SK-N-SH (cell line): ENCODE data around the gene GABRR1. TPM values are rescaled to one million over a fixed set of nuclear protein-coding genes. Genes with fewer than 3 reads are reported as not detected.

Experiments used
- CTCF ChIA-PET: fragments of 300-600, 350-600 bp; formaldehyde crosslinking; extraction: SDS; loops from one replicate; lab custom pipeline; 2021; lab: Yijun Ruan, JAX
- POLR2A ChIA-PET: fragments of 350-600 bp; sonication (Branson Sonifier 250); formaldehyde crosslinking; extraction: SDS; loops from one replicate; lab custom pipeline; 2020; ENCODE audit warnings: antibody characterized with exemption, inconsistent platforms; lab: Yijun Ruan, JAX
- DNase-seq: peaks from one replicate; pipeline ENCODE4 v3.0.0; 2012
- H2AFZ ChIP-seq: fragments of 200-600 bp; sonication (generic); 2 replicates; pipeline ENCODE4 v1.8.1; 2016; ENCODE audit warnings: antibody characterized with exemption, mild to moderate bottlenecking, low read depth
- H3F3A ChIP-seq: fragments of 200-600 bp; sonication (generic); replicated peaks from 2 replicates; pipeline ENCODE3; 2016; ENCODE audit warnings: antibody characterized with exemption, mild to moderate bottlenecking; ENCODE audit not compliant: insufficient read depth
- H3K27ac ChIP-seq, 2 experiments: fragments of 200-500 bp in 1 of 2; fragments of 200-600 bp in 1 of 2; sonication (Bioruptor generic) in 1 of 2; sonication (generic), shearing (Covaris generic) in 1 of 2; 2 replicates each; pipeline versions ENCODE4 v1.5.1 to v1.6.1; 2014 to 2016; ENCODE audit warnings: low read depth in 2 of 2, inconsistent platforms in 1 of 2, low read length in 1 of 2, mild to moderate bottlenecking in 1 of 2, mixed read lengths in 1 of 2
- H3K27me3 ChIP-seq: fragments of 200-600 bp; sonication (generic), shearing (Covaris generic); 2 replicates; pipeline ENCODE4 v1.6.1; 2016; ENCODE audit warnings: mixed run types; ENCODE audit not compliant: insufficient read depth
- H3K36me3 ChIP-seq, 2 experiments: fragments of 200-500 bp in 1 of 2; fragments of 200-600 bp in 1 of 2; sonication (Bioruptor generic) in 1 of 2; sonication (generic) in 1 of 2; replicated peaks in 1 of 2; 2 replicates each; pipeline versions ENCODE3 to v1.5.1; 2014 to 2016; ENCODE audit warnings: low read length in 1 of 2, mild to moderate bottlenecking in 1 of 2; ENCODE audit not compliant: insufficient read depth in 2 of 2, control insufficient read depth in 1 of 2
- H3K4me1 ChIP-seq, 2 experiments: fragments of 200-500 bp in 1 of 2; fragments of 200-600 bp in 1 of 2; sonication (Bioruptor generic) in 1 of 2; sonication (generic), shearing (Covaris generic) in 1 of 2; 2 replicates each; pipeline versions ENCODE4 v1.5.1 to v1.6.1; 2014 to 2016; ENCODE audit warnings: low read depth in 1 of 2, low read length in 1 of 2, mixed run types in 1 of 2; ENCODE audit not compliant: insufficient read depth in 2 of 2, control insufficient read depth in 1 of 2
- H3K4me2 ChIP-seq: fragments of 200-600 bp; sonication (generic), shearing (Covaris generic); 2 replicates; pipeline ENCODE4 v1.6.1; 2017; ENCODE audit warnings: mixed run types
- H3K4me3 ChIP-seq, 2 experiments: fragments of 200-500 bp in 1 of 2; fragments of 200-600 bp in 1 of 2; sonication (Bioruptor generic) in 1 of 2; sonication (generic), shearing (Covaris generic) in 1 of 2; 2 replicates each; pipeline versions ENCODE4 v1.5.1 to v1.8.1; 2014 to 2016; ENCODE audit warnings: low read depth in 2 of 2, inconsistent platforms in 1 of 2, low read length in 1 of 2, mild to moderate bottlenecking in 1 of 2, mixed read lengths in 1 of 2, moderate library complexity in 1 of 2
- H3K79me2 ChIP-seq: fragments of 200-600 bp; sonication (generic); 2 replicates; pipeline ENCODE4 v1.8.1; 2017; ENCODE audit warnings: mild to moderate bottlenecking; ENCODE audit not compliant: insufficient read depth
- H3K9ac ChIP-seq: fragments of 200-600 bp; sonication (generic); 2 replicates; pipeline ENCODE4 v1.6.1; 2017; ENCODE audit warnings: mixed run types
- H3K9me2 ChIP-seq: fragments of 200-600 bp; sonication (generic); 2 replicates; pipeline ENCODE4 v1.6.1; 2017; ENCODE audit warnings: mixed run types
- H3K9me3 ChIP-seq: fragments of 200-600 bp; sonication (generic); 2 replicates; pipeline ENCODE4 v1.6.1; 2017; ENCODE audit warnings: mixed run types, mild to moderate bottlenecking, moderate library complexity
- H4K20me1 ChIP-seq: fragments of 200-600 bp; sonication (generic); 2 replicates; pipeline ENCODE4 v1.6.1; 2017; ENCODE audit warnings: mild to moderate bottlenecking, mixed run types; ENCODE audit not compliant: insufficient read depth
- CHD2 ChIP-seq: fragments of 150-350 bp; IDR thresholded peaks from 2 replicates; pipeline ENCODE4 v1.6.1; 2018; ENCODE audit warnings: low read length; ENCODE audit not compliant: partially characterized antibody
- CTCF ChIP-seq: fragments of 200-600 bp; sonication (generic); IDR thresholded peaks from 2 replicates; pipeline ENCODE4 v1.6.1; 2017; ENCODE audit warnings: antibody characterized with exemption, mild to moderate bottlenecking, moderate library complexity
- EP300 ChIP-seq, 2 experiments: IDR thresholded peaks; 2 replicates each; pipeline versions ENCODE4 v1.4.0 to v1.6.1; 2012; ENCODE audit warnings: borderline replicate concordance in 1 of 2, low read depth in 1 of 2, low read length in 1 of 2
- FOSL2 ChIP-seq: IDR thresholded peaks from 2 replicates; pipeline ENCODE4 v1.4.0; 2012; ENCODE audit warnings: low read depth, mild to moderate bottlenecking, moderate library complexity, borderline replicate concordance
- FOXJ3 ChIP-seq: sonication (generic); formaldehyde crosslinking; IDR thresholded peaks from 2 replicates; pipeline ENCODE4 v1.5.1; 2020; ENCODE audit warnings: mild to moderate bottlenecking, missing genetic modification reagents
- GATA2 ChIP-seq: sonication (generic); formaldehyde crosslinking; IDR thresholded peaks from 2 replicates; pipeline ENCODE4 v1.5.0; 2020; ENCODE audit warnings: mild to moderate bottlenecking, missing genetic modification reagents
- MEF2A ChIP-seq: IDR thresholded peaks from 2 replicates; pipeline ENCODE4 v1.4.0; 2012; ENCODE audit warnings: low read depth, borderline replicate concordance
- MXI1 ChIP-seq: IDR thresholded peaks from 2 replicates; pipeline ENCODE4 v1.6.1; 2012; ENCODE audit warnings: mild to moderate bottlenecking, low read depth, low read length, improper control_type of control experiment
- RAD21 ChIP-seq: IDR thresholded peaks from 2 replicates; pipeline ENCODE4 v1.6.1; 2012; ENCODE audit warnings: mild to moderate bottlenecking, low read length
- RCOR1 ChIP-seq: fragments of 150-350 bp; IDR thresholded peaks from 2 replicates; pipeline ENCODE4 v1.6.1; 2017; ENCODE audit warnings: antibody characterized with exemption, low read length
- REST ChIP-seq: IDR thresholded peaks from 2 replicates; pipeline ENCODE4 v1.6.1; 2012; ENCODE audit warnings: mild to moderate bottlenecking, low read depth, low read length, moderate library complexity
- RFX5 ChIP-seq: IDR thresholded peaks from 2 replicates; pipeline ENCODE4 v1.6.1; 2012; ENCODE audit warnings: mild to moderate bottlenecking, improper control_type of control experiment, low read length
- YY1 ChIP-seq: IDR thresholded peaks from 2 replicates; pipeline ENCODE4 v1.4.0; 2012; ENCODE audit warnings: low read depth, mild to moderate bottlenecking
- WGBS: methylation state at CpG from one replicate; pipeline ENCODE4 v1.1.6; 2017; ENCODE audit warnings: low lambda C conversion rate; 5-methylcytosine and 5-hydroxymethylcytosine counted together
- polyA plus RNA-seq, 3 experiments: library from polyadenylated mRNA; depleted of rRNA; stranded (reverse); fragments of >200 nt; gene quantifications; 2 replicates each; pipeline ENCODE4 v1.2.3, GENCODE V29; 2012

The GABRR1 gene
- polyA plus RNA-seq, 1 of the 3 experiments (the other 2 are of a cell fraction) = not detected

GRCh38 chr6:89140347-89141156 is 76.6 kb downstream of the GABRR1 start:
- Histone ChIP-seq H3K36me3 (no peaks in the 10 kb centered on the region), H3K4me2 (no peak overlapping the region), H3K4me1 (peaks cover 0 to 13% of the 10 kb centered on the region in 2 experiments; a peak in 3 of 4 replicates), H3K4me3 (no peak overlapping the region), H4K20me1 (no peaks in the 10 kb centered on the region), H3K9me2 (no peaks in the 10 kb centered on the region), H3K9ac (no peak overlapping the region), H3F3A (peaks cover 7% of the 10 kb centered on the region), H3K27me3 (no peaks in the 10 kb centered on the region), H3K9me3 (no peaks in the 10 kb centered on the region), H3K79me2 (no peaks in the 10 kb centered on the region), H2AFZ (no peak overlapping the region), H3K27ac (no peak overlapping the region)
- ChIA-PET POLR2A (no interaction called here), CTCF (interaction anchor here (0.9 to 2.6 kb wide), 4 partner anchors 17 to 231 kb away, joined by 3 to 8 read pairs (median 6); no protein-coding TSS in a partner anchor)
- TF ChIP-seq RFX5 = no peak
- TF ChIP-seq GATA2 = no peak
- TF ChIP-seq EP300 (IDR thresholded peaks at IDR 0.05; ENCODE audit: borderline replicate concordance in 1 of 2, low read depth in 1 of 2, low read length in 1 of 2) = no peak
- no peak for TF ChIP-seq CHD2
- TF ChIP-seq RCOR1 = no peak
- DNase-seq = no peak
- 72% methylated on average over 7 of the region's 7 CpGs for WGBS

- 74% methylated on average over 5 of the region's 5 CpGs for WGBS
- no peaks in the 10 kb centered on the region for H3K36me3 ChIP-seq
- ChIA-PET POLR2A (no interaction called here), CTCF (interaction anchor here (0.9 to 2.6 kb wide), 5 partner anchors 16 to 232 kb away, joined by 3 to 8 read pairs (median 5); no protein-coding TSS in a partner anchor)
- H4K20me1 ChIP-seq = no peaks in the 10 kb centered on the region
- H2AFZ ChIP-seq = no peak overlapping the region
- TF ChIP-seq FOXJ3 (CRISPR knock-in tag) (no peak), RCOR1 (no peak)
- TF ChIP-seq, all 33 proteins: peak for 0
- Histone ChIP-seq H3K79me2 (no peaks in the 10 kb centered on the region), H3K9ac (no peak overlapping the region), H3K27me3 (no peaks in the 10 kb centered on the region), H3F3A (peaks cover 3% of the 10 kb centered on the region), H3K9me3 (no peaks in the 10 kb centered on the region), H3K4me3 (no peak overlapping the region), H3K4me1 (peaks cover 0 to 10% of the 10 kb centered on the region in 2 experiments; a peak in 3 of 4 replicates), H3K27ac (no peak overlapping the region), H3K4me2 (no peak overlapping the region), H3K9me2 (no peaks in the 10 kb centered on the region)
- DNase-seq = no peak
Observed at GRCh38 chr6:89139509-89140346, 77.4 kb downstream of the GABRR1 start.

- H3K79me2 ChIP-seq = no peaks in the 10 kb centered on the region
- ChIA-PET POLR2A (no interaction called here), CTCF (interaction anchor here (1.2 kb wide), 1 partner anchor 20 kb away, joined by 3 read pairs; the partner anchor contains the start of gene SRSF12)
- no peaks in the 10 kb centered on the region for H3K27me3 ChIP-seq
- H3K27ac ChIP-seq = no peak overlapping the region
- no peak overlapping the region for H3K4me2 ChIP-seq
- H3K4me3 ChIP-seq = no peak overlapping the region
- H3K4me1 ChIP-seq = peaks cover 0 to 8% of the 10 kb centered on the region in 2 experiments; a peak in 2 of 4 replicates
- no peak overlapping the region for H2AFZ ChIP-seq
- H3K9me2 ChIP-seq = no peaks in the 10 kb centered on the region
- H3K9me3 ChIP-seq = no peaks in the 10 kb centered on the region
- H3K9ac ChIP-seq = no peak overlapping the region
- no peaks in the 10 kb centered on the region for H3F3A ChIP-seq
- no peaks in the 10 kb centered on the region for H3K36me3 ChIP-seq
- WGBS = 75% methylated on average over 2 of the region's 2 CpGs
- no peaks in the 10 kb centered on the region for H4K20me1 ChIP-seq
- no peak for DNase-seq
- no peak for TF ChIP-seq RAD21
- TF ChIP-seq CTCF = no peak
- no peak for TF ChIP-seq FOXJ3 (CRISPR knock-in tag)
- TF ChIP-seq REST = no peak
- TF ChIP-seq YY1 = no peak
- TF ChIP-seq MXI1 = no peak
- no peak for TF ChIP-seq MEF2A
- no peak for TF ChIP-seq GATA2
- no peak for TF ChIP-seq FOSL2
Observed at GRCh38 chr6:89138173-89138572, 79.0 kb downstream of the GABRR1 start.
